Choroid plexus epithelial cell (primary cell): ENCODE results near the gene USP34.
A peak's percentile ranks its signal among the peaks of the same experiment; 100 is the strongest.

ENCODE experiments used
- DNase-seq: peaks from one replicate; pipeline ENCODE4 v3.0.0-alpha.2; 2010; ENCODE audit warnings: low read depth
- H3K4me3 ChIP-seq: 2 replicates; pipeline ENCODE4 v1.5.1; 2011; ENCODE audit warnings: low read depth, mild to moderate bottlenecking, control low read depth, low read length, moderate library complexity
- TF ChIP-seq, protein P1 (sequence below): conservative IDR thresholded peaks from 2 replicates; pipeline ENCODE4 v1.5.1; 2011; ENCODE audit warnings: low read depth, mild to moderate bottlenecking, control low read depth, inconsistent platforms, low read length, moderate library complexity

Gene USP34

DNA sequence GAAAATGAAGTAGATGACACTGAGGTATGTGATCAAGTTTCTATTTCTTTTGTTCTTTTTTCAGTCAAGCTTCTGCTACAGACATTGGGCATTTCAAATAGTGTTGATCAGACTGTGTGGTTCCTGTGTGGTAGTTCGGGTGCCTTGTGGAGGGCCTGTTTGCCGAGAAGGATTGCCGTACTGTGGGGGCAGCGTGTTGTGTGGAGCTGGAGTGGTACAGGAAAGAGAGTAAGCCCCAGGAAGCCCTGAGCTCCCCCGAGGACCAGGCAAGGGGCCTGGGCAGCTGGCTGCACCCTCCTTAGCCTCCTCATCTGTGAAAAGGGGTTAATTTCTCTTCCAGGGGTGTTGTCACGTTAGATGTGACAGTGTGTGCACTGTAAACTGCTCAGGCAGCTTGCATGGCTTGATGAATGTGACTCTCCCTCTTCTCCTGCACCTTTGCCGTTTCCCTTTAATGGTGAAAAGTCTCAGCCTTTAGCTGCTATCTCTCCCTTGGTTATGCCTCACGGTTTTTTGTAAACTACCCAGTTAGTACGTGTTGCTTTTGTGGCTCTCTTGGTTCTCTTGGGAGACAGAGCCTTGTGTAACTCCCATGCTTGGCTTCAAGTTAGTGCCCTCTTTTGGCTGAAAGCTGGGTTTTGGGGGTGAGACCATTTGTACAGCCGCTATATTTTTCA is 289.4 kb downstream of the USP34 start:
- TF ChIP-seq, protein P1, sequence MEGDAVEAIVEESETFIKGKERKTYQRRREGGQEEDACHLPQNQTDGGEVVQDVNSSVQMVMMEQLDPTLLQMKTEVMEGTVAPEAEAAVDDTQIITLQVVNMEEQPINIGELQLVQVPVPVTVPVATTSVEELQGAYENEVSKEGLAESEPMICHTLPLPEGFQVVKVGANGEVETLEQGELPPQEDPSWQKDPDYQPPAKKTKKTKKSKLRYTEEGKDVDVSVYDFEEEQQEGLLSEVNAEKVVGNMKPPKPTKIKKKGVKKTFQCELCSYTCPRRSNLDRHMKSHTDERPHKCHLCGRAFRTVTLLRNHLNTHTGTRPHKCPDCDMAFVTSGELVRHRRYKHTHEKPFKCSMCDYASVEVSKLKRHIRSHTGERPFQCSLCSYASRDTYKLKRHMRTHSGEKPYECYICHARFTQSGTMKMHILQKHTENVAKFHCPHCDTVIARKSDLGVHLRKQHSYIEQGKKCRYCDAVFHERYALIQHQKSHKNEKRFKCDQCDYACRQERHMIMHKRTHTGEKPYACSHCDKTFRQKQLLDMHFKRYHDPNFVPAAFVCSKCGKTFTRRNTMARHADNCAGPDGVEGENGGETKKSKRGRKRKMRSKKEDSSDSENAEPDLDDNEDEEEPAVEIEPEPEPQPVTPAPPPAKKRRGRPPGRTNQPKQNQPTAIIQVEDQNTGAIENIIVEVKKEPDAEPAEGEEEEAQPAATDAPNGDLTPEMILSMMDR: peak; percentile 5
- H3K4me3 ChIP-seq: no peak overlapping the region
- peak; percentile 22 for DNase-seq

DNA sequence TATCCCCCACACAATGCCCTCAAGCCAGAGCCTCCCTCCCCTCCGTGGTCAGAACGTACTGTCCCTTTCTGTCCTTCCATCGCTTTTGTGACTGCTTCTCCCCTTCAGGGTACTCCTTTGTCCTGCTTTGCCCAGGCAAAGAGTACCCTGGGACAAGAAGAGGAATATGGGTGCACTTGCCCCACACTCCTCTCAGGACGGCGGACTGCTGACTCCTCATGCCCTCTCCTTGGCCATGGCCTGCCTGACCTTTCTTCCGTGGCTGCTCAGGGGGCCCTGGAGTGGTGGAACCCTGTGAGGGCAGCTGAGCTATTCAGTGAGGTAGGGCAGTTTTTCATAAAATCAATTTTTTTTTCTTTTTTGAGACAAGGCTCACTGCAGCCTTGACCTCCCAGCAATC is 290.2 kb downstream of the USP34 start:
- TF ChIP-seq, protein P1: no peak
- H3K4me3 ChIP-seq: no peak overlapping the region
- DNase-seq: no peak

DNA sequence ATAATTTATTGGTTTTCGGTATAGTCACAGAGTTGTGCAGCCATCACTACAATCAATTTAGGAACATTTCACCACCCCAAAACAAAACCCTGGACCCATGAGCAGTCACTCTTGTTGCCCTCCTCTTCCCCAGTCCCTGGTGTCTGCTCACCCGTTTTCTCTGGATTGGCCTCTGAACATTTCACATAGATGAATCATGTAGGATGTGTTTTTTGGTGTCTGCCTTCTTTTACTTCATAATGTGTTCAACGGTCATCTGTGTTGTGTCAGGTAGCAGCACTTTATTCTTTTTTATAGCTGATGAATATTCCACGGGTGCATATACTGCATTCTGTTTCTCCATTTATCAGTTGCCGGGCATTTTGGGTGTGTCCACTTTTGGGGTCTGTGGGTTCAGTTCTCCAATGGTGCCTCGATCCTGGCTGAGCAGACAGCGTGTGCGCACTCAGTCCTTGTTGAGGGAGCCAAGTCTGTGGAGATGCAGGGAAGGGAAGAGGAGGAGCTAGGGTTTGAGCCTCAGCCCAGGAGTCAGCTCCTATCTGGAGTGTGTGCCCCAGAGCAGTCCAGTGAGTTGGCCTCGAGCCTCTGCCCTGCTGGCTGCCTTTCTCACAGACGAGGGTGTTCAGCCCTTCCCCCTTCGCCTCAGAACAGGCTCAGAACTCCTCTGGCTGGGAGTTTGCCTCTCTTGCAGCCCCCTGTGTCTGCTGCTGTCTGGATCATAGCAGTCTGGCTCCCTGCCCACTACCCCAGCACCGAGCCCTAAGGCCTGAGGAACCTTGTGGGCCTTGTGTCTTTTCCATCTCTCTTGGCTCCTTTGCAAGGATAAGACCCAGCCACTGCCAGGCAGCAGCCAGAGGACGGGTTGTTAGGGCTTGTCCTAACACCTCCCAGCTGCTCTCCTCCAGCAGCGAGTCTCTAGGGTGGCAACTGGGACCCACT is 290.9 kb downstream of the USP34 start:
- peak; percentile 58 for DNase-seq
- peak overlapping the region; percentile 21 for H3K4me3 ChIP-seq
- TF ChIP-seq, protein P1: no peak

DNA sequence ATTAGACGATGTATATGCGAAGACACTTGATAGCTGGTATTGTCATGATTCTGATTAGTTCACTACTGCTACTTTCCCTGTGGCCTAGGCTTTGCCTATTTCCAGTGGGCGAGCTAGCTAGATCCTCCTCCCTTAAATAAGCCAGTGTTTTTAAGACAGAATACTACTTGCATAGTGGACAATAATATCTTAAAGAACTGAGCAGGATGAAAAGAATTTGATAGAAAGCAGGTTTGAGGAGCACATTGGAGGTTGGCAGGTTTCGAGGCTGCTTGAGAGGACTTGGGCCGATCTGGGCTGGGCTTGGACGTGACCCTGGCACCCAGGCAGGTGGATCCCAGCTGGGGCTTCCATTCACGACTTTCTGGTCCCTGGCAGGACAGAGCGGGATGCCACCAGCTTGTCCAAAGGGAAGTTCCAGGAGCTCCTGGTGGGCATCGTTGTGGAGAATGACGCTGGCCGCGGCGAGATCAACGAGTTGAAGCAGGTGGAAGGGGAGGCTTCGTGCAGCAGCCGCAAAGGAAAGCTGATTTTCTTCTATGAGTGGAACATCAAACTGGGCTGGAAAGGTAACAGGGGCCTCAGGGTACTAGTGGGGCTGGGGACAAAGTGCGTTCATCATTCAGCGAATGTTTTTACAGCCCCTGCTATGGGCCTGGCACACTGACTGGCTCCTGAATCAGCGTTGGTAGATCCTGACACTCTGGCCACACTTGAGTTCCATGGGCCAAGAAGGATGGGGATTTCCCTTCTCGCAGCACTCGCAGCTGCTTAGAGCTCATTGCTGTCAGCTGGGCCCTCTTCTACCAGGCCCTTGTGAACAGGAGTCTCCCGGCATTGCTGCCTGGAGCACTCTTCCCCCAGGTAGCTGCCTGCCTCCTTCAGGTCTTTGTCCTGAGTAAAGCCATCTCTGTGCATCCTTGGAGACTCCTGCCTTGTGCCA is 292.0 kb downstream of the USP34 start:
- TF ChIP-seq, protein P1: no peak
- peak; percentile 56 for DNase-seq
- peak overlapping the region; percentile 69 for H3K4me3 ChIP-seq

DNA sequence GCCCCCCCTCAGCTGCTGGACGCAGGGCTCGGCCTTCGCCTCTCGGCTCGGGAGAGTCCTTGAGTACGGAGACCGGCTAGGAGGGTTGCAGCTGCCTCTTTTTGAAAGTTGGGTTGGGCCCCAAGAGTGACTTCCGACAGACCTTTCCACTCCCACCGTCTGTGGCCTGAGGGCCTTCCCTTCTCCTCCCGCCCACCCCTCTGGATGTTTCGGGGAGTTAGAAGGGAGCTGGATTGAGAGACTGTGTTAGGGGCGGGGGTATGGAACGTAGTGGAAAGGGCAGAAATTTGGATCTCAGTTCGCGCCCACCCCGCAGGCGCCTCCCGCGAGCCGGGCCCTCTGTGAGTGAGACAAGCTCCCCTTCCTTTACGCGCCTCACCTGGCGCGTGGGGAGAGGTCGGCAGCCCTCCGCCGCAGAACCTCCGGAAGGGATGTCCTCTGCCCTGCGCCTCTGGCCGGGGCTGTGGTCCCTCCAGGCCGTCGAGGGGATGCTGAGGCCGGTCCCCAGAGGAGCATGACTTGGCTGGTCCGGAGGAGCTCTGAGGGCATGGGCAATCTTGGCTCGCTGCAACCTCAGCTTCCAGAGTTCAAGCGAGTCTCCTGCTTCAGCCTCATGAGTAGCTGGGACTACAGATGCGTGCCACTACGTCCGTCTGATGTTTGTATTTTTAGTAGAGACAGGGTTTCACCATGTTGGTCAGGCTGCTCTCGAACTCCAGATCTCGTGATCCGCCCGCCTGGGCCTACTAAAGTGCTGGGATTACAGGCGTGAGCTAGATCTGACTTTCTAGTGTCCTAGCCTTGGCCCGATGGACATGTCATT is 292.9 kb downstream of the USP34 start:
- TF ChIP-seq, protein P1: no peak
- H3K4me3 ChIP-seq: peak overlapping the region; percentile 69
- peak; percentile 32 for DNase-seq
